ENCODE data around the gene F7. TPM values are rescaled to one million over a fixed set of nuclear protein-coding genes. Genes with fewer than 3 reads are reported as not detected.

F7 gene
- total RNA-seq, 1 experiment from 2014 or later, result 0.26 TPM

DNA sequence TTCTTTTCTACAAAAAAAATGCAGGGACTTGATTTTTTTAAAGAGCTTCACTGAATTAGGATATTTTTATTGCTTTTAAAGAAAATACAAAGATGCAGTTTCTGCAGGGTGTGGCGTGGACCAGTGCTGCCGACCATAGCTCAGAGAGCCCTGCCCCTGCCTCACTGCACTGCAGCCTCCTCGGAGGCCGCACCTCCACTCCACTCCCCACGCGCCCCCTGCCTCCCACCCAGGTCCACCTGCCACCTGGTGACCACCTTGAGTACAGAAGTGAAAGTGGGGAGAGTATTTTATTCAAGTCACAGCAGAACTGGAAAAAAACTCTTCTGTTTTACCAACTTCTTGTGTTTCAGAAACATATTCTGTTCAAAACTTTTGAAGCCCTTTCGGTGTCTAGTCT is 7.9 kb upstream of the F7 start:
- Mint-ChIP-seq H3K4me1 (peaks cover 3% of the 10 kb centered on the region; the same call in 1 of the 2 replicates), H3K4me3 (no peak overlapping the region), H3K36me3 (no peaks in the 10 kb centered on the region), H3K27ac (no peak overlapping the region; the same call in 1 of the 2 replicates), H3K9me3 (no peaks in the 10 kb centered on the region), H3K27me3 (ENCODE audit: low read depth) (no peaks in the 10 kb centered on the region)
- ChIA-PET CTCF (interaction anchor here (0.6 to 2.7 kb wide), 3 partner anchors 12 to 117 kb away, joined by 3 to 10 read pairs (median 5); no protein-coding TSS in a partner anchor), POLR2A (interaction anchor here (1.1 kb wide), 1 partner anchor 12 kb away, joined by 3 read pairs; no protein-coding TSS in a partner anchor)
- DNase-seq (ENCODE audit: low spot score), result no peak
- TF ChIP-seq, protein P1, sequence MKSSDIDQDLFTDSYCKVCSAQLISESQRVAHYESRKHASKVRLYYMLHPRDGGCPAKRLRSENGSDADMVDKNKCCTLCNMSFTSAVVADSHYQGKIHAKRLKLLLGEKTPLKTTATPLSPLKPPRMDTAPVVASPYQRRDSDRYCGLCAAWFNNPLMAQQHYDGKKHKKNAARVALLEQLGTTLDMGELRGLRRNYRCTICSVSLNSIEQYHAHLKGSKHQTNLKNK (CRISPR knock-in tag; IDR thresholded peaks at IDR 0.05), result no peak
- TF ChIP-seq, protein P2, sequence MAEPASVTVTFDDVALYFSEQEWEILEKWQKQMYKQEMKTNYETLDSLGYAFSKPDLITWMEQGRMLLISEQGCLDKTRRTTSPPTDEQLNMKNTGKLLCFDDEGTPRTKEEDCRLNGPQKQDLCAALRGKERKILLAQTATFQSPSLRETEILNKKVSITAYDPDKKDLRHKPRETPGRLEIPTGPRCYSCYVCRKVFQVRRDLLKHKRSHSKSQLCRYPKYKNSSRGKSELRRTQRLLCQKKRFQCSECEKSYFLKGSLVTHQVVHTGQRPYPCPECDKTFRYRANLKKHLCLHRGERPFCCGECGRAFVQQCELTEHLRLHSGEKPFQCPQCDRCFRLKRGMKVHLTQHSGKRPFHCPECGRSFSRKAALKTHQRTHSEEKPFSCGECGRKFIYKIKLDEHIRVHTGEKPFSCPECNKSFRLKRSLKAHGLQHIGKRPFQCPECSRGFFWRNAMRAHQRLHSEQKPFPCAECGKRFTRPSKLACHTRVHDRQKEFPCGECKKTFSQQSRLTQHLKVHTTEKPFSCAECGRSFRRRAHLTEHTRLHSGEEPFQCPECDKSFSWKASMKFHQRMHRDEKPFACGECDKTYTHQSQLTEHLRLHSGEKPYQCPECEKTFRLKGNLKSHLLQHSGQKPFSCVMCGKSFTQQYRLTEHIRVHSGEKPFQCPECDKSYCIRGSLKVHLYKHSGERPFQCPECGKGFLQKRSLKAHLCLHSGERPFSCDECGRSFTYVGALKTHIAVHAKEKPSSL (CRISPR knock-in tag; conservative IDR thresholded peaks at IDR 0.05), result no peak
- TF ChIP-seq KAT7 (CRISPR knock-in tag; IDR thresholded peaks at IDR 0.05; ENCODE audit: borderline replicate concordance), result no peak
- TF ChIP-seq TEAD4 (CRISPR knock-in tag; IDR thresholded peaks at IDR 0.05), result no peak
- TF ChIP-seq, protein P3, sequence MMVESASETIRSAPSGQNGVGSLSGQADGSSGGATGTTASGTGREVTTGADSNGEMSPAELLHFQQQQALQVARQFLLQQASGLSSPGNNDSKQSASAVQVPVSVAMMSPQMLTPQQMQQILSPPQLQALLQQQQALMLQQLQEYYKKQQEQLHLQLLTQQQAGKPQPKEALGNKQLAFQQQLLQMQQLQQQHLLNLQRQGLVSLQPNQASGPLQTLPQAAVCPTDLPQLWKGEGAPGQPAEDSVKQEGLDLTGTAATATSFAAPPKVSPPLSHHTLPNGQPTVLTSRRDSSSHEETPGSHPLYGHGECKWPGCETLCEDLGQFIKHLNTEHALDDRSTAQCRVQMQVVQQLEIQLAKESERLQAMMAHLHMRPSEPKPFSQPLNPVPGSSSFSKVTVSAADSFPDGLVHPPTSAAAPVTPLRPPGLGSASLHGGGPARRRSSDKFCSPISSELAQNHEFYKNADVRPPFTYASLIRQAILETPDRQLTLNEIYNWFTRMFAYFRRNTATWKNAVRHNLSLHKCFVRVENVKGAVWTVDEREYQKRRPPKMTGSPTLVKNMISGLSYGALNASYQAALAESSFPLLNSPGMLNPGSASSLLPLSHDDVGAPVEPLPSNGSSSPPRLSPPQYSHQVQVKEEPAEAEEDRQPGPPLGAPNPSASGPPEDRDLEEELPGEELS (CRISPR knock-in tag; IDR thresholded peaks at IDR 0.05), result no peak
- TF ChIP-seq EMX1 (CRISPR knock-in tag; IDR thresholded peaks at IDR 0.05), result no peak
- no peak for TF ChIP-seq NFE2L1 (CRISPR knock-in tag; IDR thresholded peaks at IDR 0.05)
- TF ChIP-seq, protein P4, sequence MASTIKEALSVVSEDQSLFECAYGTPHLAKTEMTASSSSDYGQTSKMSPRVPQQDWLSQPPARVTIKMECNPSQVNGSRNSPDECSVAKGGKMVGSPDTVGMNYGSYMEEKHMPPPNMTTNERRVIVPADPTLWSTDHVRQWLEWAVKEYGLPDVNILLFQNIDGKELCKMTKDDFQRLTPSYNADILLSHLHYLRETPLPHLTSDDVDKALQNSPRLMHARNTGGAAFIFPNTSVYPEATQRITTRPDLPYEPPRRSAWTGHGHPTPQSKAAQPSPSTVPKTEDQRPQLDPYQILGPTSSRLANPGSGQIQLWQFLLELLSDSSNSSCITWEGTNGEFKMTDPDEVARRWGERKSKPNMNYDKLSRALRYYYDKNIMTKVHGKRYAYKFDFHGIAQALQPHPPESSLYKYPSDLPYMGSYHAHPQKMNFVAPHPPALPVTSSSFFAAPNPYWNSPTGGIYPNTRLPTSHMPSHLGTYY (CRISPR knock-in tag; IDR thresholded peaks at IDR 0.05), result no peak
- TF ChIP-seq, protein P5, sequence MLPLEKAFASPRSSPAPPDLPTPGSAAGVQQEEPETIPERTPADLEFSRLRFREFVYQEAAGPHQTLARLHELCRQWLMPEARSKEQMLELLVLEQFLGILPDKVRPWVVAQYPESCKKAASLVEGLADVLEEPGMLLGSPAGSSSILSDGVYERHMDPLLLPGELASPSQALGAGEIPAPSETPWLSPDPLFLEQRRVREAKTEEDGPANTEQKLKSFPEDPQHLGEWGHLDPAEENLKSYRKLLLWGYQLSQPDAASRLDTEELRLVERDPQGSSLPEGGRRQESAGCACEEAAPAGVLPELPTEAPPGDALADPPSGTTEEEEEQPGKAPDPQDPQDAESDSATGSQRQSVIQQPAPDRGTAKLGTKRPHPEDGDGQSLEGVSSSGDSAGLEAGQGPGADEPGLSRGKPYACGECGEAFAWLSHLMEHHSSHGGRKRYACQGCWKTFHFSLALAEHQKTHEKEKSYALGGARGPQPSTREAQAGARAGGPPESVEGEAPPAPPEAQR (CRISPR knock-in tag; IDR thresholded peaks at IDR 0.05), result no peak
- TF ChIP-seq ZNF423 (CRISPR knock-in tag; IDR thresholded peaks at IDR 0.05), result no peak
- no peak for TF ChIP-seq ZNF396 (CRISPR knock-in tag; IDR thresholded peaks at IDR 0.05; ENCODE audit: borderline replicate concordance)
- TF ChIP-seq, protein P6, sequence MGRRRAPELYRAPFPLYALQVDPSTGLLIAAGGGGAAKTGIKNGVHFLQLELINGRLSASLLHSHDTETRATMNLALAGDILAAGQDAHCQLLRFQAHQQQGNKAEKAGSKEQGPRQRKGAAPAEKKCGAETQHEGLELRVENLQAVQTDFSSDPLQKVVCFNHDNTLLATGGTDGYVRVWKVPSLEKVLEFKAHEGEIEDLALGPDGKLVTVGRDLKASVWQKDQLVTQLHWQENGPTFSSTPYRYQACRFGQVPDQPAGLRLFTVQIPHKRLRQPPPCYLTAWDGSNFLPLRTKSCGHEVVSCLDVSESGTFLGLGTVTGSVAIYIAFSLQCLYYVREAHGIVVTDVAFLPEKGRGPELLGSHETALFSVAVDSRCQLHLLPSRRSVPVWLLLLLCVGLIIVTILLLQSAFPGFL (CRISPR knock-in tag; IDR thresholded peaks at IDR 0.05; ENCODE audit: borderline replicate concordance), result no peak
- TF ChIP-seq PRRX2 (CRISPR knock-in tag; IDR thresholded peaks at IDR 0.05), result no peak
- TF ChIP-seq TCF7 (CRISPR knock-in tag; IDR thresholded peaks at IDR 0.05; ENCODE audit: low read depth), result no peak
- no peak for TF ChIP-seq JAZF1 (CRISPR knock-in tag; IDR thresholded peaks at IDR 0.05)
- TF ChIP-seq GABPB1 (CRISPR knock-in tag; IDR thresholded peaks at IDR 0.05), result no peak
- TF ChIP-seq, protein P7, sequence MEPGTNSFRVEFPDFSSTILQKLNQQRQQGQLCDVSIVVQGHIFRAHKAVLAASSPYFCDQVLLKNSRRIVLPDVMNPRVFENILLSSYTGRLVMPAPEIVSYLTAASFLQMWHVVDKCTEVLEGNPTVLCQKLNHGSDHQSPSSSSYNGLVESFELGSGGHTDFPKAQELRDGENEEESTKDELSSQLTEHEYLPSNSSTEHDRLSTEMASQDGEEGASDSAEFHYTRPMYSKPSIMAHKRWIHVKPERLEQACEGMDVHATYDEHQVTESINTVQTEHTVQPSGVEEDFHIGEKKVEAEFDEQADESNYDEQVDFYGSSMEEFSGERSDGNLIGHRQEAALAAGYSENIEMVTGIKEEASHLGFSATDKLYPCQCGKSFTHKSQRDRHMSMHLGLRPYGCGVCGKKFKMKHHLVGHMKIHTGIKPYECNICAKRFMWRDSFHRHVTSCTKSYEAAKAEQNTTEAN (CRISPR knock-in tag; IDR thresholded peaks at IDR 0.05), result no peak
- TF ChIP-seq, protein P8, sequence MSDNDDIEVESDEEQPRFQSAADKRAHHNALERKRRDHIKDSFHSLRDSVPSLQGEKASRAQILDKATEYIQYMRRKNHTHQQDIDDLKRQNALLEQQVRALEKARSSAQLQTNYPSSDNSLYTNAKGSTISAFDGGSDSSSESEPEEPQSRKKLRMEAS (CRISPR knock-in tag; IDR thresholded peaks at IDR 0.05), result no peak
- TF ChIP-seq HMGA2 (CRISPR knock-in tag; IDR thresholded peaks at IDR 0.05), result no peak
- no peak for ATAC-seq

Measured in WTC11 (cell line).